Measurements from ENCODE around the gene TMEM131. TPM values are rescaled to one million over a fixed set of nuclear protein-coding genes. Genes with fewer than 3 reads are reported as not detected.

TMEM131 gene
- total RNA-seq, 1 donor from 2014 or later: 35.4 TPM

DNA sequence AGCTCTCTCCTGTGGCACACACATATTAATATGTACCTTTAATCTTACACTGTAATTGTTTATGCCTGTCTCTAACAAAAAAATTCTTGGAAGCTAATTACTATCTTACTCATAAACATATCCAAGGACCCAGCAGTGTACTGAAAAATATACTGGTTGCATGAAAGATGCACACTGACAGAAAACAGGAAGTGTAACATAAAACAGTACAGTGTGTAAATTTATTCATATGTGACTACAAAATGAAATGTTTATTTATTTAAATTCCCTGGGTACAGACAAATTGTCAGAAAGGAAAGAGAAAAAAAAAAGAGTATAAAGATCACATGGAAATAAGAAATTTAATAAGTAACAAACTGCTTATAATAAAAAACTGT, 28.5 kb downstream of the TMEM131 start:
- Histone ChIP-seq H3K9me3 (no peaks in the 10 kb centered on the region), H3K36me3 (no peaks in the 10 kb centered on the region), H3K4me1 (peaks cover 67% of the 10 kb centered on the region), H3K27me3 (no peaks in the 10 kb centered on the region), H3K27ac (no peak overlapping the region), H3K4me3 (no peak overlapping the region)
- no peak for TF ChIP-seq POLR2AphosphoS5 (IDR thresholded peaks at IDR 0.05; ENCODE audit: insufficient read depth in 1 of 2, low read depth in 1 of 2)
- TF ChIP-seq, protein P1, sequence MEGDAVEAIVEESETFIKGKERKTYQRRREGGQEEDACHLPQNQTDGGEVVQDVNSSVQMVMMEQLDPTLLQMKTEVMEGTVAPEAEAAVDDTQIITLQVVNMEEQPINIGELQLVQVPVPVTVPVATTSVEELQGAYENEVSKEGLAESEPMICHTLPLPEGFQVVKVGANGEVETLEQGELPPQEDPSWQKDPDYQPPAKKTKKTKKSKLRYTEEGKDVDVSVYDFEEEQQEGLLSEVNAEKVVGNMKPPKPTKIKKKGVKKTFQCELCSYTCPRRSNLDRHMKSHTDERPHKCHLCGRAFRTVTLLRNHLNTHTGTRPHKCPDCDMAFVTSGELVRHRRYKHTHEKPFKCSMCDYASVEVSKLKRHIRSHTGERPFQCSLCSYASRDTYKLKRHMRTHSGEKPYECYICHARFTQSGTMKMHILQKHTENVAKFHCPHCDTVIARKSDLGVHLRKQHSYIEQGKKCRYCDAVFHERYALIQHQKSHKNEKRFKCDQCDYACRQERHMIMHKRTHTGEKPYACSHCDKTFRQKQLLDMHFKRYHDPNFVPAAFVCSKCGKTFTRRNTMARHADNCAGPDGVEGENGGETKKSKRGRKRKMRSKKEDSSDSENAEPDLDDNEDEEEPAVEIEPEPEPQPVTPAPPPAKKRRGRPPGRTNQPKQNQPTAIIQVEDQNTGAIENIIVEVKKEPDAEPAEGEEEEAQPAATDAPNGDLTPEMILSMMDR (IDR thresholded peaks at IDR 0.05): no peak
- intact Hi-C loops (cut with DNase I): no loop called here
- DNase-seq (ENCODE audit: extremely low spot score in 2 of 2): no peak

DNA sequence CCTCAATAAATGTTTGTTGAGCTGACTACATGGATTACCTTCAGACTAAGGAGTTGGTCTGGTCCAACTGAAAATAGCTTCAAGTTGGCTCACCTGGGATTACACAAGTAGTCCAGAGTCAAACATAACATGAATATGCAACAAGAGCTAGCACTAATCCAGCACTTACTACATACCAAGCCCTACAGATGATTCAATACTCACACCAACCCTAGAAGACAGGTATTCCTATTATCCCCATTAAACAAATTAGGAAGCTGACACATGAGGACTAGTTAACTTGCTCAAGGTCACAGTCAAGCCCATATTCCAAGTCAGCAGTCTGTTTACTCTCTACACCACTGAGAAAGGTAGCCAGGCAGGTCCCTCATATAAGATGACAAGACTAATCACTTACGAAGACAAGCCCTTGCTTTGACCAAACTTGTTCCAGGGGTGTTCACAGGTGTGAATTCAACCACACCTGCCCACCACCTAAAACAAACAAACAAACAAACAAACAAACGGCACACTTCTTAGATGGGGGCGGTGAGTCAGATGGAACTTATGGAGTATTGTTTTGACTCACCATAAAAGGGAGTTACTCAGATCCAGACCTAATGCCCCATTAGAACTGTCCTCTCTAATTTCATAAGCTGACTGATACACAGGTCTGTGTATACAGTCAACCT, 29.1 kb downstream of the TMEM131 start:
- H3K27ac ChIP-seq: no peak overlapping the region
- no peak for TF ChIP-seq POLR2AphosphoS5 (IDR thresholded peaks at IDR 0.05; ENCODE audit: insufficient read depth in 1 of 2, low read depth in 1 of 2)
- no peak for TF ChIP-seq POLR2A (IDR thresholded peaks at IDR 0.05)
- TF ChIP-seq, protein P1 (IDR thresholded peaks at IDR 0.05): no peak
- H3K27me3 ChIP-seq: no peaks in the 10 kb centered on the region
- no peaks in the 10 kb centered on the region for H3K9me3 ChIP-seq
- H3K4me3 ChIP-seq: no peak overlapping the region
- H3K4me1 ChIP-seq: peaks cover 67% of the 10 kb centered on the region
- H3K36me3 ChIP-seq: no peaks in the 10 kb centered on the region
- no peak for DNase-seq (ENCODE audit: extremely low spot score in 2 of 2)
- intact Hi-C loops (cut with DNase I): no loop called here

GRCh38 chr2:97965116-97965515, 30.6 kb downstream of the TMEM131 start:
- DNase-seq (ENCODE audit: extremely low spot score in 2 of 2): no peak
- peaks cover 68% of the 10 kb centered on the region for H3K4me1 ChIP-seq
- H3K4me3 ChIP-seq: no peak overlapping the region
- no peaks in the 10 kb centered on the region for H3K36me3 ChIP-seq
- intact Hi-C loops (cut with DNase I): no loop called here
- TF ChIP-seq POLR2AphosphoS5 (IDR thresholded peaks at IDR 0.05; ENCODE audit: insufficient read depth in 1 of 2, low read depth in 1 of 2): no peak
- TF ChIP-seq, protein P1 (IDR thresholded peaks at IDR 0.05): no peak
- no peak for TF ChIP-seq POLR2A (IDR thresholded peaks at IDR 0.05)
- H3K9me3 ChIP-seq: no peaks in the 10 kb centered on the region
- H3K27me3 ChIP-seq: no peaks in the 10 kb centered on the region
- no peak overlapping the region for H3K27ac ChIP-seq

GRCh38 chr2:97963880-97964279, 31.9 kb downstream of the TMEM131 start:
- DNase-seq (ENCODE audit: extremely low spot score in 2 of 2): no peak
- TF ChIP-seq, protein P1 (IDR thresholded peaks at IDR 0.05): no peak
- TF ChIP-seq POLR2A (IDR thresholded peaks at IDR 0.05) (no peak), POLR2AphosphoS5 (IDR thresholded peaks at IDR 0.05; ENCODE audit: insufficient read depth in 1 of 2, low read depth in 1 of 2) (no peak)
- no peak overlapping the region for H3K27ac ChIP-seq

GRCh38 chr2:97963079-97963406, 32.7 kb downstream of the TMEM131 start:
- Histone ChIP-seq H3K27ac (no peak overlapping the region), H3K9me3 (no peaks in the 10 kb centered on the region), H3K27me3 (no peaks in the 10 kb centered on the region), H3K4me1 (peaks cover 67% of the 10 kb centered on the region), H3K36me3 (no peaks in the 10 kb centered on the region), H3K4me3 (no peak overlapping the region)
- DNase-seq (ENCODE audit: extremely low spot score in 2 of 2): no peak
- TF ChIP-seq POLR2A (IDR thresholded peaks at IDR 0.05) (no peak), POLR2AphosphoS5 (IDR thresholded peaks at IDR 0.05; ENCODE audit: insufficient read depth in 1 of 2, low read depth in 1 of 2) (no peak)
- TF ChIP-seq, protein P1 (IDR thresholded peaks at IDR 0.05): no peak
- intact Hi-C loops (cut with DNase I): no loop called here

More at GRCh38 chr2:97963880-97964279, 31.9 kb downstream of the TMEM131 start:
- Histone ChIP-seq H3K36me3 (no peaks in the 10 kb centered on the region), H3K4me1 (peaks cover 62% of the 10 kb centered on the region), H3K4me3 (no peak overlapping the region), H3K9me3 (no peaks in the 10 kb centered on the region), H3K27me3 (no peaks in the 10 kb centered on the region)
- intact Hi-C loops (cut with DNase I): no loop called here

Data from vagina (tissue), 2 donors.